Measurements from ENCODE around the gene TMCO5A. TPM values are rescaled to one million over a fixed set of nuclear protein-coding genes. Genes with fewer than 3 reads are reported as not detected.

TMCO5A gene
- total RNA-seq = not detected
- polyA plus RNA-seq (2013, experiment 1 of 2) = not detected
- polyA plus RNA-seq (2013, experiment 2 of 2) = not detected
- long read RNA-seq, experiment 1 = 0 reads
- long read RNA-seq, experiment 2 = 0 reads
- long read RNA-seq, experiment 3 = 0 reads
- long read RNA-seq, experiment 4 = 0 reads

DNA sequence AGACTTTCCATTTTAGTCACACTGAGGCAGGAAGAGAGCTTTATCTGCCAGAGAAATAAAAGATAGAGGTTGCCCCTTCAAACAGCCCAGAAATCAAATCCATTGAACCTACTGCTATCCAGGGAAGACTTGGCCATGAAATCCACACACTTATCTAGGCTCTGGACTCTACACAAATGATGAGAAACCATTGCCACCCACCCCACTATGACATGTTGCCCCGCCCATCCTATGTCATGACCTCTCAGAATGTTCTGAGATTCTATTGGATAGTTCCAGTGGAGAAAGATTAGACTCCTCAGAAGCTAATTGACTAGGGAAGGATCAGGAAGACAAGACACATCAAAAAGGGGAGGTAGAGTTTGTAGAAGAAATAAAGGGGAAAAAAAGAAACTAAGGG lies at the start of gene TMCO5A:
TMCO5A (plus strand) TSS at position 301 of the 400 bp plus-strand sequence. CDS start 1,684 bp downstream, outside the sequence.
- no peak within 1 kb of the TSS for H3K4me3 Mint-ChIP-seq
- Histone ChIP-seq H3K4me1 (ENCODE audit: control insufficient read depth, insufficient read depth, low read length) (no peaks in the 10 kb centered on the region), H3K27ac (ENCODE audit: low read depth, low read length) (no peak within 1 kb of the TSS), H3K36me3 (ENCODE audit: control insufficient read depth, insufficient read depth, low read length) (no peaks in the 10 kb centered on the region), H3K27me3 (ENCODE audit: control insufficient read depth, insufficient read depth, low read length, poor library complexity, severe bottlenecking) (no peaks in the 10 kb centered on the region), H3K9me3 (ENCODE audit: control insufficient read depth, low read length) (no peaks in the 10 kb centered on the region), H3K9ac (ENCODE audit: extremely low read depth, low read length, poor library complexity, severe bottlenecking) (no peak within 1 kb of the TSS), H3K4me3 (ENCODE audit: low read length) (no peak within 1 kb of the TSS)
- H3K36me3 Mint-ChIP-seq (ENCODE audit: low read depth) = no peaks in the 10 kb centered on the region
- TF ChIP-seq, protein P1, sequence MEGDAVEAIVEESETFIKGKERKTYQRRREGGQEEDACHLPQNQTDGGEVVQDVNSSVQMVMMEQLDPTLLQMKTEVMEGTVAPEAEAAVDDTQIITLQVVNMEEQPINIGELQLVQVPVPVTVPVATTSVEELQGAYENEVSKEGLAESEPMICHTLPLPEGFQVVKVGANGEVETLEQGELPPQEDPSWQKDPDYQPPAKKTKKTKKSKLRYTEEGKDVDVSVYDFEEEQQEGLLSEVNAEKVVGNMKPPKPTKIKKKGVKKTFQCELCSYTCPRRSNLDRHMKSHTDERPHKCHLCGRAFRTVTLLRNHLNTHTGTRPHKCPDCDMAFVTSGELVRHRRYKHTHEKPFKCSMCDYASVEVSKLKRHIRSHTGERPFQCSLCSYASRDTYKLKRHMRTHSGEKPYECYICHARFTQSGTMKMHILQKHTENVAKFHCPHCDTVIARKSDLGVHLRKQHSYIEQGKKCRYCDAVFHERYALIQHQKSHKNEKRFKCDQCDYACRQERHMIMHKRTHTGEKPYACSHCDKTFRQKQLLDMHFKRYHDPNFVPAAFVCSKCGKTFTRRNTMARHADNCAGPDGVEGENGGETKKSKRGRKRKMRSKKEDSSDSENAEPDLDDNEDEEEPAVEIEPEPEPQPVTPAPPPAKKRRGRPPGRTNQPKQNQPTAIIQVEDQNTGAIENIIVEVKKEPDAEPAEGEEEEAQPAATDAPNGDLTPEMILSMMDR (conservative IDR thresholded peaks at IDR 0.05) = no peak
- no peaks in the 10 kb centered on the region for H3K27me3 Mint-ChIP-seq (ENCODE audit: insufficient read depth)
- no peaks in the 10 kb centered on the region for H3K9me3 Mint-ChIP-seq
- 83% methylated on average over 1 of the region's 1 CpG; no CpG with 5 or more reads in 1 of the 2 experiments for WGBS, 2 experiments (ENCODE audit: insufficient coverage in 1 of 2, insufficient read length in 1 of 2)
- DNase-seq = no peak
- H3K27ac Mint-ChIP-seq = no peak within 1 kb of the TSS
- H3K4me1 Mint-ChIP-seq = peaks cover 3% of the 10 kb centered on the region

DNA sequence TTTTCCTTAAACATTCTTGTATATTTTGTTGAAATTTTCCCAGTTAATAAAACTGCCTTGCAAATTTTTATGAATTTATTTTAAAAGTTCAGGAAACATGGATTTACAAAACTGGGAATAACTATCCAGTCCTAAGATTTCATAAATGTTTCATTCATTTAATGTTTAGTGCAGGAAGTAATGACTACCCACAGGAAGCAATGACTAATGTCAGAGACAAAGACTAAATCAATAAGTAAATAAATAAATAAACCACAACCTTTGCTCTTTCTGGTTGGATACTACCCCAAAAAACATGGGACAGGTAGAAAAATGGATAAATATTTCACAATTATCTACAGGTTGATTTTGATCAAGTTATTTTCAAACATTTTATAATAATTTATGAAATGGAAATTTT lies 48.8 kb upstream of the TMCO5A start:
- no peaks in the 10 kb centered on the region for H3K36me3 ChIP-seq (ENCODE audit: control insufficient read depth, insufficient read depth, low read length)
- Mint-ChIP-seq H3K27me3 (ENCODE audit: insufficient read depth) (no peaks in the 10 kb centered on the region), H3K4me1 (no peaks in the 10 kb centered on the region), H3K4me3 (no peak overlapping the region), H3K9me3 (no peaks in the 10 kb centered on the region), H3K36me3 (ENCODE audit: low read depth) (no peaks in the 10 kb centered on the region), H3K27ac (no peak overlapping the region)
- no peak for DNase-seq
- no peaks in the 10 kb centered on the region for H3K27me3 ChIP-seq (ENCODE audit: control insufficient read depth, insufficient read depth, low read length, poor library complexity, severe bottlenecking)
- H3K9ac ChIP-seq (ENCODE audit: extremely low read depth, low read length, poor library complexity, severe bottlenecking) = no peak overlapping the region
- H3K4me3 ChIP-seq (ENCODE audit: low read length) = no peak overlapping the region
- H3K9me3 ChIP-seq (ENCODE audit: control insufficient read depth, low read length) = no peaks in the 10 kb centered on the region
- no peak overlapping the region for H3K27ac ChIP-seq (ENCODE audit: low read depth, low read length)
- TF ChIP-seq, protein P1 (conservative IDR thresholded peaks at IDR 0.05) = no peak
- no peaks in the 10 kb centered on the region for H3K4me1 ChIP-seq (ENCODE audit: control insufficient read depth, insufficient read depth, low read length)

DNA sequence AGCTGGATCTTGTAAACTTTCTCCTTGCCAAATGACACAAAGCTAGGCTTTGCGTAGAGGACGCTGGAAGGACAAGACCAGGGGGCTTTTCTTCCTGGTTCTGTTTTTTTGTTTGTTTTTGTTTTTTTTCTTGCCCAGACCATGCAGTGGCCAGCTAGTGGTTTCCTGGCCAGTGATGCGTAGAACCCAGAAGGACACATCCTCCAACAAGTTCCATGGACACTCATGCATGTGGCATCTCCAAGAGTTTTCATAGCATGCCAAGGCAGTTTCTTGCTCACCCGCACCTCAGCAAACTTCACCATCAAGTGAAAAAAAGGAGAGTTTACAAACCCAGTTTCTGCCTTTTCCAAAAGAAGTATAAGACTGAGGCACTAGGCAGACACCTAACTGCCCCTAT lies 46.1 kb upstream of the TMCO5A start:
- H3K9me3 ChIP-seq (ENCODE audit: control insufficient read depth, low read length) = no peaks in the 10 kb centered on the region
- Mint-ChIP-seq H3K9me3 (no peaks in the 10 kb centered on the region), H3K27me3 (ENCODE audit: insufficient read depth) (no peaks in the 10 kb centered on the region), H3K4me3 (no peak overlapping the region), H3K36me3 (ENCODE audit: low read depth) (no peaks in the 10 kb centered on the region), H3K27ac (no peak overlapping the region), H3K4me1 (peaks cover 4% of the 10 kb centered on the region)
- no peaks in the 10 kb centered on the region for H3K4me1 ChIP-seq (ENCODE audit: control insufficient read depth, insufficient read depth, low read length)
- 83 to 94% methylated on average over 1 to 4 of the region's 4 CpGs for WGBS, 2 experiments (ENCODE audit: insufficient coverage in 1 of 2, insufficient read length in 1 of 2)
- no peaks in the 10 kb centered on the region for H3K36me3 ChIP-seq (ENCODE audit: control insufficient read depth, insufficient read depth, low read length)
- no peak overlapping the region for H3K27ac ChIP-seq (ENCODE audit: low read depth, low read length)
- no peak for DNase-seq
- no peak overlapping the region for H3K9ac ChIP-seq (ENCODE audit: extremely low read depth, low read length, poor library complexity, severe bottlenecking)
- no peak overlapping the region for H3K4me3 ChIP-seq (ENCODE audit: low read length)
- H3K27me3 ChIP-seq (ENCODE audit: control insufficient read depth, insufficient read depth, low read length, poor library complexity, severe bottlenecking) = no peaks in the 10 kb centered on the region
- TF ChIP-seq, protein P1 (conservative IDR thresholded peaks at IDR 0.05) = no peak
